HFF-Myc (cell line): Measurements from ENCODE around the gene RPL14.

Experiments used
- DNase-seq: peaks from one replicate; pipeline ENCODE4 v3.0.0-alpha.2; 2011; ENCODE audit warnings: low read depth; ENCODE audit errors: extremely low read depth
- H3K4me3 ChIP-seq: replicated peaks from 2 replicates; pipeline ENCODE4 v1.5.1; 2011; ENCODE audit warnings: low read depth, mild to moderate bottlenecking, control low read depth, low read length
- TF ChIP-seq, protein P1 (sequence below): IDR thresholded peaks from 2 replicates; pipeline ENCODE4 v1.5.1; 2012; ENCODE audit warnings: mild to moderate bottlenecking, low read depth, low read length, control low read depth; ENCODE audit errors: missing control alignments

RPL14 gene

DNA sequence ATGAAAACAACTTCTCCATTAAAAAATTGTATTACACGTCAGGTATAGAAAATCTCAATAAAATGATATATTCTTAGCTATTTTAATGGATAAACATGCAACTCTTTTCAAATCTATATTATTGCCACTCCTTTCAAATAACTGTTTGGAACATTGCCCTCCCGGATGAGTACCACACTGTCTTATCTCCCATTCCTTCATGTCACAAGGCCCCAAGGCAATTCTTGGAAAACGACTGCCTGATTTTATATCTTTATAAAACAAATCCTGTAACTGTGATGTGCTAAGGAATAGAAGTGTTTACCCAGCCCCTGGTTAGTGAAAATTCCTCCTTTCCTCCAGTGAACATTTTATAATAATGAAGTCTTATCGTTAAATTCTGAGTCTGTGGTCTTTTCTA, 13.6 kb downstream of the RPL14 start:
- TF ChIP-seq, protein P1, sequence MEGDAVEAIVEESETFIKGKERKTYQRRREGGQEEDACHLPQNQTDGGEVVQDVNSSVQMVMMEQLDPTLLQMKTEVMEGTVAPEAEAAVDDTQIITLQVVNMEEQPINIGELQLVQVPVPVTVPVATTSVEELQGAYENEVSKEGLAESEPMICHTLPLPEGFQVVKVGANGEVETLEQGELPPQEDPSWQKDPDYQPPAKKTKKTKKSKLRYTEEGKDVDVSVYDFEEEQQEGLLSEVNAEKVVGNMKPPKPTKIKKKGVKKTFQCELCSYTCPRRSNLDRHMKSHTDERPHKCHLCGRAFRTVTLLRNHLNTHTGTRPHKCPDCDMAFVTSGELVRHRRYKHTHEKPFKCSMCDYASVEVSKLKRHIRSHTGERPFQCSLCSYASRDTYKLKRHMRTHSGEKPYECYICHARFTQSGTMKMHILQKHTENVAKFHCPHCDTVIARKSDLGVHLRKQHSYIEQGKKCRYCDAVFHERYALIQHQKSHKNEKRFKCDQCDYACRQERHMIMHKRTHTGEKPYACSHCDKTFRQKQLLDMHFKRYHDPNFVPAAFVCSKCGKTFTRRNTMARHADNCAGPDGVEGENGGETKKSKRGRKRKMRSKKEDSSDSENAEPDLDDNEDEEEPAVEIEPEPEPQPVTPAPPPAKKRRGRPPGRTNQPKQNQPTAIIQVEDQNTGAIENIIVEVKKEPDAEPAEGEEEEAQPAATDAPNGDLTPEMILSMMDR: no peak
- H3K4me3 ChIP-seq: no peak overlapping the region
- DNase-seq: no peak

DNA sequence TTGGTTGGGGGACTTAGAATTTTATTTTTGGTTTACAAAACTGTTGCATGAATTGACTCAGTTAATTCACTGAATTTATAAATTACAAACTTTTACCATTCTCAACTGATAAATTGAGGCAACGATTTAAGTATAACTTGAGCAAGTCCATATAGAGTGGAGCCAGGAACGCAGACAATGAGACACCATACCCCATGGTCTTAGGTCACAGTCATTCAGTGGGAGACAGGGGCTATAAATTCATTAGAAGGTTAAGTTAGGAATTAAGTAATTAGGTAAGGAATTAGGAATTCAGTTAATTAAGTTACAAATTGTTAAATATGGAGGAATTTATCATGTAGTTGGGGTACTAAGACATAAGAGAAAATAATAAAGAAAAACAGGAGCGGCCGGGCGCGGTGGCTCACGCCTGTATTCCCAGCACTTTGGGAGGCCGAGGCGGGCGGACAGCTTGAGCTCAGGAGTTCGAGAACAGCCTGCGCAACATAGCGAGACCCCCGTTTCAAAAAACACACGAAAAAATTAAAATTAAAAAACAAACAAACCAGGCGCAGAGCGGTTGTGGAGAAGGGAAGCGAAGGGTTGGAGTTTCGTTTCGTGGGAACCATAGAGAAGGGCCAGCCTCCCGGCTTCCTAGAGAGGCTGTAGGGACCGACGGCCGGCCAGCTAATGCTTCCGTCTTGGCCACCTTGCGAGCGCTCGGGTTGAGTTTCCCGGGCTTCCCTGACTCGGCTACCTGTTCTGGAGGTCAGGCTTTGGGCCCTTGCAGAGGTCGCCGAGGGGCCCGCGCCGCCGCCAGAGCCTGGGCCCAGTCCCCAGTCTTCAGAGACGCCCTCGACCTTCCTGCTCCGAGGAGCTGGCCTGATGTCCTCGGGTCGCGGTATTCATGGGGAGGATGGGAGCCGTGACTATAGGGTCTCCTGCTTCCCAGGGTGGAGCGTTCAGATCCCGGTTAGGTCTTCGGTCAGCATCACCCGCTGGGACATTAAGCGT, 19.6 kb downstream of the RPL14 start, which contains the start of gene ZNF619:
TSS of gene ZNF619 (plus strand) at position 645 of the 993 bp plus-strand sequence. CDS start 858 bp downstream, outside the sequence.
- DNase-seq: peak; percentile 24
- peak within 1 kb of the TSS; percentile 79 for H3K4me3 ChIP-seq
- TF ChIP-seq, protein P1: no peak

DNA sequence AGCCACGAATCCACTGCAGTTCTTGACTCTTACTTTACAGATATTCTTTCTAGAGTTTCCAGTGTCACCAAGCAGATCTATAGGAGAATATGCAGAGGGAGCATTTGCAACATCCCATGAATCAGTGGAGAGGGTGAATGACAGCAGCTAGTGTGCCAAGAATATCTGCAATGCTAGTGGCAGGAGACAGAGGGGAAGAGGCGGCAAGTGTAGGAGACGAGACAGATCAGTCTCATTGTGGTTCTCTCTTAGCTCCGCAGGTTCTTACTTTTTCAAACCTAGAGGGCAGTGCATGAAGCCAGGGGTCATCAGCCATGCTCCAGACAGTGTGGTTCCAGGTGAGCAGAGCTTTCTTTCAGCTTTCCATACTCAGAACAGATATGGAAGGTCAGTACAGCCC, 20.5 kb downstream of the RPL14 start:
- TF ChIP-seq, protein P1: no peak
- peak overlapping the region; percentile 79 for H3K4me3 ChIP-seq
- no peak for DNase-seq

DNA sequence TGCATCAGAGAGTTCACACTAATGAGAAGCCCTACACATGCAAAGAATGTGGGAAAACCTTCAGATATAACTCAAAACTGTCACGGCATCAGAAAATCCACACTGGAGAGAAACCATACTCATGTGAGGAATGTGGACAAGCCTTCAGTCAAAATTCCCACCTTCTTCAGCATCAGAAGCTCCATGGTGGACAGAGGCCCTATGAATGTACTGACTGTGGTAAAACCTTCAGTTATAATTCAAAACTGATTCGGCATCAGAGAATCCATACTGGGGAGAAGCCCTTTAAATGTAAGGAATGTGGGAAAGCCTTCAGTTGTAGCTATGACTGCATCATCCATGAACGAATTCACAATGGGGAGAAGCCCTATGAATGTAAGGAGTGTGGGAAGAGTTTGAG, 30.0 kb downstream of the RPL14 start:
- DNase-seq: no peak
- TF ChIP-seq, protein P1: no peak
- H3K4me3 ChIP-seq: no peak overlapping the region

DNA sequence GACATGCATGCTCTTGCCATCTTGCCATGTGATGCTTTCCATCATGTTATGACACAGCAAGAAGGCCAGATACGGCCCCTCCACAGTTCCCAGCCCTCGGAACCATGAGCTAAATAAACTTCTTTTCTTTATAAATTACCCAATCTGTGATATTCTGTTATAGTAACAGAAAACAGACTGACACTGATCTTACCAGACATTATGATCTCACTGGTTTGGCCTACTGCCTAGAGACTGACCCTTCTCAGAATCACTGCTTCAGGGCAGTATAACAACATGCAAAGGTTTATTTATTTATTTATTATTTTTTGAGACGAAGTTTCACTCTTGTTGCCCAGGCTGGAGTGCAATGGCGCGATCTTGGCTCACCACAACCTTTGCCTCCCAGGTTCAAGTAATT, 33.8 kb downstream of the RPL14 start:
- TF ChIP-seq, protein P1: no peak
- no peak overlapping the region for H3K4me3 ChIP-seq
- no peak for DNase-seq

DNA sequence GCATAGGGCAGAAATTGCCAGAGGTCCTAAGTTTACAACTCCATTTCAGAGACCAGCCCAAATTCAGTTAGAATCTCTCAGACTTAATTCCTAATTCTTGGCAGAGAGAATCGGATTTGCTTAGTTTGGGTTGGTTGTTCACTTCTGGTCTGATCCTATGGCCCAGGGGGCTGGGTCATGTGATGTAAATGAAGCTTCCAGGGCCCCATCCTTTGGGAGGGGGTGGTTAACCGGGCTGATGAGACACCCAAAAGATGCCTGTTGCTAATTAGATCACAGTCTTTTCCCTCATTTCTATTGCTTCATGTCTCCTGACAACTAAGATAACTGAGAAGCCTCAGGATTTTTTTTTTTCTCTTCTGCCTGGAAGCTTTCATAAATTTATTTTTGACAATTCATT, 37.6 kb downstream of the RPL14 start:
- TF ChIP-seq, protein P1: no peak
- no peak overlapping the region for H3K4me3 ChIP-seq
- no peak for DNase-seq
